ENCODE measurements around the gene CPN1. TPM values are rescaled to one million over a fixed set of nuclear protein-coding genes. Genes with fewer than 3 reads are reported as not detected.
A peak's percentile ranks its signal among the peaks of the same experiment; 100 is the strongest.

CPN1 gene
- total and polyA plus RNA-seq, 10 of the 15 experiments (the other 5 are each of a cell fraction or from before 2014, with no cell fraction given): 0.03 to 0.10 TPM; not detected in 8

DNA sequence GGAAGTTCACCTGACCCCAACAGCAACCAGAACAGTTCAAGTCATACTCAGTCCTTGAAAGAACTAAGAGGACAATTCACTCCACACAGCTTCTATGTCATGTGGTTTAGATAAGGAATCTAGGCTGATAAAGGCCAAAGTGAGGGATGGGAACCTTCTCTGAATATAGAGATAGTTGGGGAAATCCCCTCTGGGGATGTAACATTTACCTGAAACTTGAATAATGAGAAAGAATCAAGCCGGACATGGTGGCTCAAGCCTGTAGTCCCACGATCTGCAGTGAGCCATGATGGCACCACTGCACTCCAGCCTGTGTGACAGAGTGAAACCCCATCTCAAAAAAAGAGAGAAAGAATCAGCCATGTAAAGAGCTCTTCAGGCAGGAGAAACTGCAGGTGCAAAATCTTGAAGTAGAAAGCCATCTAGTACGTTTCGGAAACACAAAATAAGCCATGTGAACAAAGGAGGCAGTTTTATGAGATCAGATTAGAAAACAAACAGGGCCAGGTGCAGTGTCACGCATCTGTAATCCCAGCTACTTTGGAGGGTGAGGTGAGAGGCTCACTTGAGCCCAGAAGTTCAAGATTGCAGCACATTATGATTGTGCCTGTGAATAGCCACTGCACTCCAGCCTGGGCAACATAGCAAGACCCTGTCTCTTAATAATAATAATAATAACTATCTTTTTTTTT, 67.5 kb downstream of the CPN1 start (continued):
- TF ChIP-seq ZNF207 (IDR thresholded peaks at IDR 0.05; ENCODE audit: borderline replicate concordance) (no peak), SPI1 (IDR thresholded peaks at IDR 0.05; ENCODE audit: borderline replicate concordance, insufficient read depth, low read depth, low read length) (no peak), ZZZ3 (IDR thresholded peaks at IDR 0.05; ENCODE audit: control insufficient read depth, insufficient read length, low read depth) (no peak), YY1 (IDR thresholded peaks at IDR 0.05; ENCODE audit: low read depth, low read length) (peak; percentile 87), FOXK2 (IDR thresholded peaks at IDR 0.05) (no peak), CBX5 (IDR thresholded peaks at IDR 0.05; ENCODE audit: low read depth) (no peak), CHD4 (IDR thresholded peaks at IDR 0.05) (no peak), STAT3 (IDR thresholded peaks at IDR 0.05; ENCODE audit: low read depth, low read length) (no peak), NFIC (IDR thresholded peaks at IDR 0.05; ENCODE audit: low read depth, low read length) (peak; percentile 68), GABPA (IDR thresholded peaks at IDR 0.05; ENCODE audit: low read depth) (no peak), FOXM1 (IDR thresholded peaks at IDR 0.05; ENCODE audit: low read depth, low read length) (0 out of 2 replicates have a peak, but pooled peaks have one; percentile 76)
- TF ChIP-seq, protein P1, sequence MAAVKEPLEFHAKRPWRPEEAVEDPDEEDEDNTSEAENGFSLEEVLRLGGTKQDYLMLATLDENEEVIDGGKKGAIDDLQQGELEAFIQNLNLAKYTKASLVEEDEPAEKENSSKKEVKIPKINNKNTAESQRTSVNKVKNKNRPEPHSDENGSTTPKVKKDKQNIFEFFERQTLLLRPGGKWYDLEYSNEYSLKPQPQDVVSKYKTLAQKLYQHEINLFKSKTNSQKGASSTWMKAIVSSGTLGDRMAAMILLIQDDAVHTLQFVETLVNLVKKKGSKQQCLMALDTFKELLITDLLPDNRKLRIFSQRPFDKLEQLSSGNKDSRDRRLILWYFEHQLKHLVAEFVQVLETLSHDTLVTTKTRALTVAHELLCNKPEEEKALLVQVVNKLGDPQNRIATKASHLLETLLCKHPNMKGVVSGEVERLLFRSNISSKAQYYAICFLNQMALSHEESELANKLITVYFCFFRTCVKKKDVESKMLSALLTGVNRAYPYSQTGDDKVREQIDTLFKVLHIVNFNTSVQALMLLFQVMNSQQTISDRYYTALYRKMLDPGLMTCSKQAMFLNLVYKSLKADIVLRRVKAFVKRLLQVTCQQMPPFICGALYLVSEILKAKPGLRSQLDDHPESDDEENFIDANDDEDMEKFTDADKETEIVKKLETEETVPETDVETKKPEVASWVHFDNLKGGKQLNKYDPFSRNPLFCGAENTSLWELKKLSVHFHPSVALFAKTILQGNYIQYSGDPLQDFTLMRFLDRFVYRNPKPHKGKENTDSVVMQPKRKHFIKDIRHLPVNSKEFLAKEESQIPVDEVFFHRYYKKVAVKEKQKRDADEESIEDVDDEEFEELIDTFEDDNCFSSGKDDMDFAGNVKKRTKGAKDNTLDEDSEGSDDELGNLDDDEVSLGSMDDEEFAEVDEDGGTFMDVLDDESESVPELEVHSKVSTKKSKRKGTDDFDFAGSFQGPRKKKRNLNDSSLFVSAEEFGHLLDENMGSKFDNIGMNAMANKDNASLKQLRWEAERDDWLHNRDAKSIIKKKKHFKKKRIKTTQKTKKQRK (IDR thresholded peaks at IDR 0.05; ENCODE audit: low read depth, low read length): no peak
- TF ChIP-seq, protein P2, sequence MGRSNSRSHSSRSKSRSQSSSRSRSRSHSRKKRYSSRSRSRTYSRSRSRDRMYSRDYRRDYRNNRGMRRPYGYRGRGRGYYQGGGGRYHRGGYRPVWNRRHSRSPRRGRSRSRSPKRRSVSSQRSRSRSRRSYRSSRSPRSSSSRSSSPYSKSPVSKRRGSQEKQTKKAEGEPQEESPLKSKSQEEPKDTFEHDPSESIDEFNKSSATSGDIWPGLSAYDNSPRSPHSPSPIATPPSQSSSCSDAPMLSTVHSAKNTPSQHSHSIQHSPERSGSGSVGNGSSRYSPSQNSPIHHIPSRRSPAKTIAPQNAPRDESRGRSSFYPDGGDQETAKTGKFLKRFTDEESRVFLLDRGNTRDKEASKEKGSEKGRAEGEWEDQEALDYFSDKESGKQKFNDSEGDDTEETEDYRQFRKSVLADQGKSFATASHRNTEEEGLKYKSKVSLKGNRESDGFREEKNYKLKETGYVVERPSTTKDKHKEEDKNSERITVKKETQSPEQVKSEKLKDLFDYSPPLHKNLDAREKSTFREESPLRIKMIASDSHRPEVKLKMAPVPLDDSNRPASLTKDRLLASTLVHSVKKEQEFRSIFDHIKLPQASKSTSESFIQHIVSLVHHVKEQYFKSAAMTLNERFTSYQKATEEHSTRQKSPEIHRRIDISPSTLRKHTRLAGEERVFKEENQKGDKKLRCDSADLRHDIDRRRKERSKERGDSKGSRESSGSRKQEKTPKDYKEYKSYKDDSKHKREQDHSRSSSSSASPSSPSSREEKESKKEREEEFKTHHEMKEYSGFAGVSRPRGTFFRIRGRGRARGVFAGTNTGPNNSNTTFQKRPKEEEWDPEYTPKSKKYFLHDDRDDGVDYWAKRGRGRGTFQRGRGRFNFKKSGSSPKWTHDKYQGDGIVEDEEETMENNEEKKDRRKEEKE (IDR thresholded peaks at IDR 0.05): no peak
- TF ChIP-seq, protein P3, sequence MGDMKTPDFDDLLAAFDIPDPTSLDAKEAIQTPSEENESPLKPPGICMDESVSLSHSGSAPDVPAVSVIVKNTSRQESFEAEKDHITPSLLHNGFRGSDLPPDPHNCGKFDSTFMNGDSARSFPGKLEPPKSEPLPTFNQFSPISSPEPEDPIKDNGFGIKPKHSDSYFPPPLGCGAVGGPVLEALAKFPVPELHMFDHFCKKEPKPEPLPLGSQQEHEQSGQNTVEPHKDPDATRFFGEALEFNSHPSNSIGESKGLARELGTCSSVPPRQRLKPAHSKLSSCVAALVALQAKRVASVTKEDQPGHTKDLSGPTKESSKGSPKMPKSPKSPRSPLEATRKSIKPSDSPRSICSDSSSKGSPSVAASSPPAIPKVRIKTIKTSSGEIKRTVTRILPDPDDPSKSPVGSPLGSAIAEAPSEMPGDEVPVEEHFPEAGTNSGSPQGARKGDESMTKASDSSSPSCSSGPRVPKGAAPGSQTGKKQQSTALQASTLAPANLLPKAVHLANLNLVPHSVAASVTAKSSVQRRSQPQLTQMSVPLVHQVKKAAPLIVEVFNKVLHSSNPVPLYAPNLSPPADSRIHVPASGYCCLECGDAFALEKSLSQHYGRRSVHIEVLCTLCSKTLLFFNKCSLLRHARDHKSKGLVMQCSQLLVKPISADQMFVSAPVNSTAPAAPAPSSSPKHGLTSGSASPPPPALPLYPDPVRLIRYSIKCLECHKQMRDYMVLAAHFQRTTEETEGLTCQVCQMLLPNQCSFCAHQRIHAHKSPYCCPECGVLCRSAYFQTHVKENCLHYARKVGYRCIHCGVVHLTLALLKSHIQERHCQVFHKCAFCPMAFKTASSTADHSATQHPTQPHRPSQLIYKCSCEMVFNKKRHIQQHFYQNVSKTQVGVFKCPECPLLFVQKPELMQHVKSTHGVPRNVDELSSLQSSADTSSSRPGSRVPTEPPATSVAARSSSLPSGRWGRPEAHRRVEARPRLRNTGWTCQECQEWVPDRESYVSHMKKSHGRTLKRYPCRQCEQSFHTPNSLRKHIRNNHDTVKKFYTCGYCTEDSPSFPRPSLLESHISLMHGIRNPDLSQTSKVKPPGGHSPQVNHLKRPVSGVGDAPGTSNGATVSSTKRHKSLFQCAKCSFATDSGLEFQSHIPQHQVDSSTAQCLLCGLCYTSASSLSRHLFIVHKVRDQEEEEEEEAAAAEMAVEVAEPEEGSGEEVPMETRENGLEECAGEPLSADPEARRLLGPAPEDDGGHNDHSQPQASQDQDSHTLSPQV (IDR thresholded peaks at IDR 0.05): no peak
- TF ChIP-seq, protein P4, sequence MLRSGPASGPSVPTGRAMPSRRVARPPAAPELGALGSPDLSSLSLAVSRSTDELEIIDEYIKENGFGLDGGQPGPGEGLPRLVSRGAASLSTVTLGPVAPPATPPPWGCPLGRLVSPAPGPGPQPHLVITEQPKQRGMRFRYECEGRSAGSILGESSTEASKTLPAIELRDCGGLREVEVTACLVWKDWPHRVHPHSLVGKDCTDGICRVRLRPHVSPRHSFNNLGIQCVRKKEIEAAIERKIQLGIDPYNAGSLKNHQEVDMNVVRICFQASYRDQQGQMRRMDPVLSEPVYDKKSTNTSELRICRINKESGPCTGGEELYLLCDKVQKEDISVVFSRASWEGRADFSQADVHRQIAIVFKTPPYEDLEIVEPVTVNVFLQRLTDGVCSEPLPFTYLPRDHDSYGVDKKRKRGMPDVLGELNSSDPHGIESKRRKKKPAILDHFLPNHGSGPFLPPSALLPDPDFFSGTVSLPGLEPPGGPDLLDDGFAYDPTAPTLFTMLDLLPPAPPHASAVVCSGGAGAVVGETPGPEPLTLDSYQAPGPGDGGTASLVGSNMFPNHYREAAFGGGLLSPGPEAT (IDR thresholded peaks at IDR 0.05; ENCODE audit: low read depth): 0 out of 2 replicates have a peak, but pooled peaks have one; percentile 59
- TF ChIP-seq, protein P5, sequence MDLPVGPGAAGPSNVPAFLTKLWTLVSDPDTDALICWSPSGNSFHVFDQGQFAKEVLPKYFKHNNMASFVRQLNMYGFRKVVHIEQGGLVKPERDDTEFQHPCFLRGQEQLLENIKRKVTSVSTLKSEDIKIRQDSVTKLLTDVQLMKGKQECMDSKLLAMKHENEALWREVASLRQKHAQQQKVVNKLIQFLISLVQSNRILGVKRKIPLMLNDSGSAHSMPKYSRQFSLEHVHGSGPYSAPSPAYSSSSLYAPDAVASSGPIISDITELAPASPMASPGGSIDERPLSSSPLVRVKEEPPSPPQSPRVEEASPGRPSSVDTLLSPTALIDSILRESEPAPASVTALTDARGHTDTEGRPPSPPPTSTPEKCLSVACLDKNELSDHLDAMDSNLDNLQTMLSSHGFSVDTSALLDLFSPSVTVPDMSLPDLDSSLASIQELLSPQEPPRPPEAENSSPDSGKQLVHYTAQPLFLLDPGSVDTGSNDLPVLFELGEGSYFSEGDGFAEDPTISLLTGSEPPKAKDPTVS (IDR thresholded peaks at IDR 0.05; ENCODE audit: low read depth, low read length): no peak

Data from GM12878 (cell line).